ENCODE data around the gene FBXO46.

The FBXO46 gene

DNA sequence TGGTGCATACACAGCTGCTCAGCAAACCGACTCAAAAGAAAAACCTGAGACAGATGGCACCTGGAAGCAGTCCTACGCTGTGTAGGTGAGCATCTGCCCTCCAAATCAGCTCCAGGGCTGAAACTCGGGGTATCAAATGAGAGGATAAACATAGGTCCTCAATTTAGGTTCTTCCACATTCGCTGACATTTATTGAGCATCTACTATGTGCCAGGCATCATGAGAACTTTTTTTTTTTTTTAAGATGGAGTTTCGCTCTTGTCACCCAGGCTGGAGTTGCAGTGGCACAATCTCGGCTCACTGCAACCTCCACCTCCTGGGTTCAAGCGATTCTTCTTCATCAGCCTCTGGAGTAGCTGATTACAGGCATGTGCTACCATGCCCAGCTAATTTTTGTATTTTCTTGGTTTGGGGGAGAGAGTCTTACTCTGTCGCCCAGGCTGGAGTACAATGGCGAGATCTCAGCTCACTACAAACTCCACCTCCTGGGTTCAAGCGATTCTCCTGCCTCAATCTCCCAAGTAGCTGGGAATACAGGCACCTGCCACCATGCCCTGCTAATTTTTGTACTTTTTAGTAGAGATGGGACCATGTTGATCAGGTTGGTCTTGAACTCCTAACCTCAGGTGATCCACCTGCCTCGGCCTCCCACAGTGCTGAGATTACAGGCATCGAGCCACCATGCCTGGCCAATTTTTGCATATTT lies 24.8 kb downstream of the FBXO46 start:
- H3K4me3 Mint-ChIP-seq = no peak overlapping the region

DNA sequence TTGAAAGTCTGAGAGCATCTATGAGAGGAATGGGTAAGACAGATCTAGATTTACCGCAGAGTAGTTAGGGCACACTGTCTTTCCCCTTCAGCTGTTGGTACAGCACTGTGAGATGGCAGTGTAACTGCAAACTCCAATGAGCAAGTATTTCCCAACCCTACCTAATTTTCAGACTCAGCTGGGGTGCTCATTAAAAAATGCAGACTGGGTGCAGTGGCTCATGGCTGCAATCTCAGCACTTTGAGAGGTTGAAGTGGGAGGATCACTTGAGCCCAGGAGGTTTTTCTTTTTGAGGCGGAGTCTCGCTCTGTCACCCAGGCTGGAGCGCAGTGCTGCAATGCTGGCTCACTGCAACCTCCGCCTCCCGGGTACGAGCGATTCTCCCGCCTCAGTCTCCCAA lies 25.6 kb downstream of the FBXO46 start:
- Mint-ChIP-seq H3K4me3 (no peak overlapping the region), H3K36me3 (ENCODE audit: low read depth) (peaks cover 13% of the 10 kb centered on the region), H3K9me3 (no peaks in the 10 kb centered on the region), H3K27ac (no peak overlapping the region), H3K4me1 (no peaks in the 10 kb centered on the region), H3K27me3 (ENCODE audit: low read depth) (no peaks in the 10 kb centered on the region)
- TF ChIP-seq, protein P1, sequence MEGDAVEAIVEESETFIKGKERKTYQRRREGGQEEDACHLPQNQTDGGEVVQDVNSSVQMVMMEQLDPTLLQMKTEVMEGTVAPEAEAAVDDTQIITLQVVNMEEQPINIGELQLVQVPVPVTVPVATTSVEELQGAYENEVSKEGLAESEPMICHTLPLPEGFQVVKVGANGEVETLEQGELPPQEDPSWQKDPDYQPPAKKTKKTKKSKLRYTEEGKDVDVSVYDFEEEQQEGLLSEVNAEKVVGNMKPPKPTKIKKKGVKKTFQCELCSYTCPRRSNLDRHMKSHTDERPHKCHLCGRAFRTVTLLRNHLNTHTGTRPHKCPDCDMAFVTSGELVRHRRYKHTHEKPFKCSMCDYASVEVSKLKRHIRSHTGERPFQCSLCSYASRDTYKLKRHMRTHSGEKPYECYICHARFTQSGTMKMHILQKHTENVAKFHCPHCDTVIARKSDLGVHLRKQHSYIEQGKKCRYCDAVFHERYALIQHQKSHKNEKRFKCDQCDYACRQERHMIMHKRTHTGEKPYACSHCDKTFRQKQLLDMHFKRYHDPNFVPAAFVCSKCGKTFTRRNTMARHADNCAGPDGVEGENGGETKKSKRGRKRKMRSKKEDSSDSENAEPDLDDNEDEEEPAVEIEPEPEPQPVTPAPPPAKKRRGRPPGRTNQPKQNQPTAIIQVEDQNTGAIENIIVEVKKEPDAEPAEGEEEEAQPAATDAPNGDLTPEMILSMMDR (IDR thresholded peaks at IDR 0.05; ENCODE audit: unreplicated experiment in 3 of 3) = no peak

More for the DNA sequence above, 24.8 kb downstream of the FBXO46 start:
- no peak overlapping the region for H3K27ac Mint-ChIP-seq
- peaks cover 19% of the 10 kb centered on the region for H3K36me3 Mint-ChIP-seq (ENCODE audit: low read depth)
- TF ChIP-seq, protein P1 (IDR thresholded peaks at IDR 0.05; ENCODE audit: unreplicated experiment in 3 of 3) = no peak
- no peaks in the 10 kb centered on the region for H3K27me3 Mint-ChIP-seq (ENCODE audit: low read depth)
- H3K4me1 Mint-ChIP-seq = peaks cover 6% of the 10 kb centered on the region
- H3K9me3 Mint-ChIP-seq = no peaks in the 10 kb centered on the region

GRCh38 chr19:45701676-45702075 lies 29.0 kb downstream of the FBXO46 start:
- no peaks in the 10 kb centered on the region for H3K9me3 Mint-ChIP-seq
- no peak overlapping the region for H3K4me3 Mint-ChIP-seq
- H3K27ac Mint-ChIP-seq = no peak overlapping the region
- TF ChIP-seq, protein P1 (IDR thresholded peaks at IDR 0.05; ENCODE audit: unreplicated experiment in 3 of 3) = no peak
- peaks cover 18% of the 10 kb centered on the region for H3K36me3 Mint-ChIP-seq (ENCODE audit: low read depth)
- H3K27me3 Mint-ChIP-seq (ENCODE audit: low read depth) = no peaks in the 10 kb centered on the region
- H3K4me1 Mint-ChIP-seq = no peaks in the 10 kb centered on the region

DNA sequence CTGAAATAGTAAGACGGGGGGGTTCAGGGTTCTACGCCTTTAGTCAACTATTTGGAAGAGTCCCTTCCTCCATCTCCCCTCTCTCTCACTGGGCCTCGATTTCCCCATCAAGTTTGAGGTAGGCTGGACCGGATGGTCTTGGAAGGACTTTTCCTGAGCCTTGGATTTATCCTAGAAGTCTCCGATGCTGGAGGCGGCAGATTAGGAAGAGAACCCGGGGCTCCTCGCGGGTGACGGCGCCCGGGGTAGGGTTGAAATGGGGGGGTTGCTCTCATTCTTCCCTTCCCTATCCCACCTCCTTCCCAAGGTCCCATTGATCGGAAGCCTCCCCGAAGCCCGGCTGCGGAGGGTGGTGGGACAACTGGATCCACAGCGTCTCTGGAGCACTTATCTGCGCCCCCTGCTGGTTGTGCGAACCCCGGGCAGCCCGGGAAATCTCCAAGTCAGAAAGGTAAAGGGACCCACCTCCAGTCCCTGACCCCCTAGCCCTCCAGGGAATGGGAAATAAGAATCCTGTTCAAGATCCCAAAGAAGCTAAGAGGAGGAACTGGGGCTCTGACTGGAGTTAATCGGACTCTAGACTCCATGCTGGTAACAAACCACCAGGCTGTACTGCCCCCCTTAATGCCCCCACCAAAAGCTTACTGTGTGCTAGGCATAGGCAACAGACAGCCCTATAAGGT lies 37.4 kb downstream of the FBXO46 start:
- H3K36me3 Mint-ChIP-seq (ENCODE audit: low read depth) = peaks cover 22% of the 10 kb centered on the region
- TF ChIP-seq, protein P1 (IDR thresholded peaks at IDR 0.05; ENCODE audit: unreplicated experiment in 3 of 3) = peak; percentile 79 to 87 (median 83)
- peak overlapping the region in 2 of 3 experiments; percentile 57 to 75 for H3K27ac Mint-ChIP-seq
- peak overlapping the region; percentile 91 to 96 (median 92) for H3K4me3 Mint-ChIP-seq
- H3K4me1 Mint-ChIP-seq = peaks cover 10% of the 10 kb centered on the region
- H3K27me3 Mint-ChIP-seq (ENCODE audit: low read depth) = no peaks in the 10 kb centered on the region
- no peaks in the 10 kb centered on the region for H3K9me3 Mint-ChIP-seq

GRCh38 chr19:45692187-45693105 lies 38.2 kb downstream of the FBXO46 start, which contains the start of gene QPCTL:
Gene QPCTL (plus strand): TSS chr19:45692666. CDS start chr19:45692704, 38 bp downstream.
- peaks cover 23% of the 10 kb centered on the region for H3K36me3 Mint-ChIP-seq (ENCODE audit: low read depth)
- H3K27ac Mint-ChIP-seq = peak within 1 kb of the TSS; percentile 56 to 92 (median 90)
- H3K9me3 Mint-ChIP-seq = no peaks in the 10 kb centered on the region
- peaks cover 10% of the 10 kb centered on the region for H3K4me1 Mint-ChIP-seq
- H3K4me3 Mint-ChIP-seq = peak within 1 kb of the TSS; percentile 91 to 96 (median 92)
- TF ChIP-seq, protein P1 (IDR thresholded peaks at IDR 0.05; ENCODE audit: unreplicated experiment in 3 of 3) = no peak
- no peaks in the 10 kb centered on the region for H3K27me3 Mint-ChIP-seq (ENCODE audit: low read depth)
